WTC11 (cell line): ENCODE data around the gene ISG20L2. TPM values are rescaled to one million over a fixed set of nuclear protein-coding genes. Genes with fewer than 3 reads are reported as not detected.

Experiments
- ATAC-seq: fragments of 200-7000 bp; cut with Tn5 transposase; 2 replicates; pipeline ENCODE4 v1.10.0; 2021; ENCODE audit warnings: mild to moderate bottlenecking, moderate library complexity
- CTCF ChIA-PET: fragments of 300-600 bp; sonication (Branson Sonifier 250); formaldehyde crosslinking; loops from one replicate; lab custom pipeline; 2021; ENCODE audit warnings: antibody characterized with exemption; lab: Charles Lee
- POLR2A ChIA-PET: fragments of 350-600 bp; sonication (Branson Sonifier 250); formaldehyde crosslinking; loops from one replicate; lab custom pipeline; 2021; ENCODE audit warnings: antibody characterized with exemption; lab: Charles Lee
- DNase-seq: peaks from one replicate; pipeline ENCODE4 v3.0.0; 2021; ENCODE audit warnings: low spot score
- H3K27ac Mint-ChIP-seq: 2 replicates; pipeline ENCODE4 v1.8.0; 2021; ENCODE audit warnings: mixed read lengths
- H3K27me3 Mint-ChIP-seq: 2 replicates; pipeline ENCODE4 v1.8.0; 2021; ENCODE audit warnings: low read depth, mild to moderate bottlenecking, moderate library complexity, mixed read lengths
- H3K36me3 Mint-ChIP-seq: 2 replicates; pipeline ENCODE4 v1.8.0; 2021; ENCODE audit warnings: mixed read lengths
- H3K4me1 Mint-ChIP-seq: 2 replicates; pipeline ENCODE4 v1.8.0; 2022; ENCODE audit warnings: mixed read lengths
- H3K4me3 Mint-ChIP-seq: 2 replicates; pipeline ENCODE4 v1.8.0; 2021; ENCODE audit warnings: mild to moderate bottlenecking, moderate library complexity, mixed read lengths
- H3K9me3 Mint-ChIP-seq: 2 replicates; pipeline ENCODE4 v1.8.0; 2021; ENCODE audit warnings: mixed read lengths
- CREB1 ChIP-seq: sonication (generic); formaldehyde crosslinking; IDR thresholded peaks from 2 replicates; pipeline ENCODE4 v1.8.0; 2023; ENCODE audit warnings: mild to moderate bottlenecking, missing genetic modification reagents
- ELF4 ChIP-seq: sonication (generic); formaldehyde crosslinking; IDR thresholded peaks from 2 replicates; pipeline ENCODE4 v1.8.1; 2022; ENCODE audit warnings: low read depth, mild to moderate bottlenecking, moderate library complexity, missing genetic modification reagents
- FOXK1 ChIP-seq: sonication (generic); formaldehyde crosslinking; IDR thresholded peaks from 2 replicates; pipeline ENCODE4 v1.8.0; 2022; ENCODE audit warnings: mild to moderate bottlenecking, moderate library complexity, missing genetic modification reagents
- JAZF1 ChIP-seq: fragments of 250-450 bp; sonication (Bioruptor Pico); IDR thresholded peaks from 2 replicates; pipeline ENCODE4 v1.9.0; 2021; ENCODE audit warnings: moderate library complexity, mild to moderate bottlenecking, inconsistent platforms
- SOX15 ChIP-seq: fragments of 250-450 bp; sonication (Bioruptor Pico); IDR thresholded peaks from 2 replicates; pipeline ENCODE4 v1.9.0; 2021; ENCODE audit warnings: mild to moderate bottlenecking
- SP1 ChIP-seq: sonication (generic); formaldehyde crosslinking; conservative IDR thresholded peaks from 2 replicates; pipeline ENCODE4 v1.8.1; 2022; ENCODE audit warnings: missing genetic modification reagents
- ZNF138 ChIP-seq: sonication (generic); formaldehyde crosslinking; conservative IDR thresholded peaks from 2 replicates; pipeline ENCODE4 v1.8.1; 2022; ENCODE audit warnings: mild to moderate bottlenecking, moderate library complexity, missing genetic modification reagents
- ZNF219 ChIP-seq: sonication (generic); formaldehyde crosslinking; IDR thresholded peaks from 2 replicates; pipeline ENCODE4 v1.8.0; 2023; ENCODE audit warnings: missing genetic modification reagents, mild to moderate bottlenecking, borderline replicate concordance
- ZNF317 ChIP-seq: sonication (generic); formaldehyde crosslinking; IDR thresholded peaks from 2 replicates; pipeline ENCODE4 v1.8.1; 2023; ENCODE audit warnings: low read depth, mild to moderate bottlenecking, moderate library complexity, missing genetic modification reagents, borderline replicate concordance
- total RNA-seq: library from RNA; stranded (reverse); gene quantifications from 3 replicates; pipeline ENCODE4 v1.2.3, GENCODE V29; 2021
- TF ChIP-seq, protein P1 (sequence below): fragments of 250-450 bp; sonication (Bioruptor Pico); IDR thresholded peaks from 2 replicates; pipeline ENCODE4 v2.1.2; 2022; ENCODE audit warnings: mild to moderate bottlenecking, moderate library complexity
- TF ChIP-seq, protein P2 (sequence below): sonication (generic); formaldehyde crosslinking; IDR thresholded peaks from 2 replicates; pipeline ENCODE4 v1.8.0; 2022; ENCODE audit warnings: mild to moderate bottlenecking, missing genetic modification reagents
- TF ChIP-seq, protein P3 (sequence below): fragments of 250-450 bp; sonication (Bioruptor Pico); conservative IDR thresholded peaks from 2 replicates; pipeline ENCODE4 v1.9.0; 2021; ENCODE audit warnings: mild to moderate bottlenecking
- TF ChIP-seq, protein P4 (sequence below): fragments of 250-450 bp; sonication (Bioruptor Pico); IDR thresholded peaks from 2 replicates; pipeline ENCODE4 v1.9.0; 2021; ENCODE audit warnings: moderate library complexity, mild to moderate bottlenecking, inconsistent platforms, borderline replicate concordance
- TF ChIP-seq, protein P5 (sequence below): sonication (generic); formaldehyde crosslinking; IDR thresholded peaks from 2 replicates; pipeline ENCODE4 v1.8.0; 2023; ENCODE audit warnings: mild to moderate bottlenecking, missing genetic modification reagents
- TF ChIP-seq, protein P6 (sequence below): sonication (generic); formaldehyde crosslinking; IDR thresholded peaks from 2 replicates; pipeline ENCODE4 v1.8.0; 2023; ENCODE audit warnings: missing genetic modification reagents
- TF ChIP-seq, protein P7 (sequence below): sonication (generic); formaldehyde crosslinking; IDR thresholded peaks from 2 replicates; pipeline ENCODE4 v1.8.1; 2022; ENCODE audit warnings: missing genetic modification reagents, borderline replicate concordance
- TF ChIP-seq, protein P8 (sequence below): sonication (generic); formaldehyde crosslinking; IDR thresholded peaks from 2 replicates; pipeline ENCODE4 v1.8.1; 2023; ENCODE audit warnings: mild to moderate bottlenecking, missing genetic modification reagents, moderate library complexity

ISG20L2 gene
- total RNA-seq, 1 experiment from 2014 or later = 43.8 TPM

DNA sequence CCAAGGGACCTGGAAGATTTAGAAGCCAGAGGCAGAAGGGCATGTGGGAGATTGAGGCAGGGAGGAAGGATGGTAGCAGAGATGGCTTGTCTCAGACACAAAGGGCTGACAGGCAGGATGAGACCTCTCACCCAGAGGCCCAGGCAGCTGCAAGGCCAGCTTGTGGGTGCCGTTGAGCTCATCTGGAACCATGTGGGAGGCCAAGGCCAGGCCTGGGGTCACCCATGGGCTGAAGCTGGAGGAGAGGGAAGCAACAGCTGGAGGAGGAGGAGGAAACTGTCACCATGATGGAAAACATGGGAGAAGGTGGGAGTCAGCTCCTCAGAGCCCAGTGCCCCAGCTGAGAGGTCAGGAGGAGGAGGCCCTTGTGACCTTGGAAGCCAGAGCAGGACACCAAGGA, 29.6 kb downstream of the ISG20L2 start:
- no peak for DNase-seq
- CTCF ChIA-PET = interaction anchor here (0.5 to 25.2 kb wide), 3 partner anchors 11 to 53 kb away, joined by 3 to 1553 read pairs (median 17); no protein-coding TSS in a partner anchor
- H3K4me3 Mint-ChIP-seq = no peak overlapping the region
- H3K9me3 Mint-ChIP-seq = no peaks in the 10 kb centered on the region
- H3K36me3 Mint-ChIP-seq = peaks cover 38% of the 10 kb centered on the region
- POLR2A ChIA-PET = interaction anchor here (0.7 kb wide), 2 partner anchors 9 to 177 kb away, joined by 3 read pairs; no protein-coding TSS in a partner anchor
- peaks cover 10% of the 10 kb centered on the region for H3K27me3 Mint-ChIP-seq
- H3K27ac Mint-ChIP-seq = peak overlapping the region; percentile 79
- TF ChIP-seq JAZF1 (CRISPR knock-in tag) (no peak), ZNF317 (CRISPR knock-in tag) (no peak), SP1 (CRISPR knock-in tag) (no peak), FOXK1 (CRISPR knock-in tag) (no peak), ZNF219 (CRISPR knock-in tag) (no peak), ELF4 (CRISPR knock-in tag) (no peak), CREB1 (CRISPR knock-in tag) (no peak), ZNF138 (no peak), SOX15 (no peak)
- TF ChIP-seq, protein P1, sequence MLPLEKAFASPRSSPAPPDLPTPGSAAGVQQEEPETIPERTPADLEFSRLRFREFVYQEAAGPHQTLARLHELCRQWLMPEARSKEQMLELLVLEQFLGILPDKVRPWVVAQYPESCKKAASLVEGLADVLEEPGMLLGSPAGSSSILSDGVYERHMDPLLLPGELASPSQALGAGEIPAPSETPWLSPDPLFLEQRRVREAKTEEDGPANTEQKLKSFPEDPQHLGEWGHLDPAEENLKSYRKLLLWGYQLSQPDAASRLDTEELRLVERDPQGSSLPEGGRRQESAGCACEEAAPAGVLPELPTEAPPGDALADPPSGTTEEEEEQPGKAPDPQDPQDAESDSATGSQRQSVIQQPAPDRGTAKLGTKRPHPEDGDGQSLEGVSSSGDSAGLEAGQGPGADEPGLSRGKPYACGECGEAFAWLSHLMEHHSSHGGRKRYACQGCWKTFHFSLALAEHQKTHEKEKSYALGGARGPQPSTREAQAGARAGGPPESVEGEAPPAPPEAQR (CRISPR knock-in tag) = no peak
- TF ChIP-seq, protein P2, sequence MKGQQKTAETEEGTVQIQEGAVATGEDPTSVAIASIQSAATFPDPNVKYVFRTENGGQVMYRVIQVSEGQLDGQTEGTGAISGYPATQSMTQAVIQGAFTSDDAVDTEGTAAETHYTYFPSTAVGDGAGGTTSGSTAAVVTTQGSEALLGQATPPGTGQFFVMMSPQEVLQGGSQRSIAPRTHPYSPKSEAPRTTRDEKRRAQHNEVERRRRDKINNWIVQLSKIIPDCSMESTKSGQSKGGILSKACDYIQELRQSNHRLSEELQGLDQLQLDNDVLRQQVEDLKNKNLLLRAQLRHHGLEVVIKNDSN (CRISPR knock-in tag) = no peak
- TF ChIP-seq, protein P3, sequence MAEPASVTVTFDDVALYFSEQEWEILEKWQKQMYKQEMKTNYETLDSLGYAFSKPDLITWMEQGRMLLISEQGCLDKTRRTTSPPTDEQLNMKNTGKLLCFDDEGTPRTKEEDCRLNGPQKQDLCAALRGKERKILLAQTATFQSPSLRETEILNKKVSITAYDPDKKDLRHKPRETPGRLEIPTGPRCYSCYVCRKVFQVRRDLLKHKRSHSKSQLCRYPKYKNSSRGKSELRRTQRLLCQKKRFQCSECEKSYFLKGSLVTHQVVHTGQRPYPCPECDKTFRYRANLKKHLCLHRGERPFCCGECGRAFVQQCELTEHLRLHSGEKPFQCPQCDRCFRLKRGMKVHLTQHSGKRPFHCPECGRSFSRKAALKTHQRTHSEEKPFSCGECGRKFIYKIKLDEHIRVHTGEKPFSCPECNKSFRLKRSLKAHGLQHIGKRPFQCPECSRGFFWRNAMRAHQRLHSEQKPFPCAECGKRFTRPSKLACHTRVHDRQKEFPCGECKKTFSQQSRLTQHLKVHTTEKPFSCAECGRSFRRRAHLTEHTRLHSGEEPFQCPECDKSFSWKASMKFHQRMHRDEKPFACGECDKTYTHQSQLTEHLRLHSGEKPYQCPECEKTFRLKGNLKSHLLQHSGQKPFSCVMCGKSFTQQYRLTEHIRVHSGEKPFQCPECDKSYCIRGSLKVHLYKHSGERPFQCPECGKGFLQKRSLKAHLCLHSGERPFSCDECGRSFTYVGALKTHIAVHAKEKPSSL (CRISPR knock-in tag) = no peak
- TF ChIP-seq, protein P4, sequence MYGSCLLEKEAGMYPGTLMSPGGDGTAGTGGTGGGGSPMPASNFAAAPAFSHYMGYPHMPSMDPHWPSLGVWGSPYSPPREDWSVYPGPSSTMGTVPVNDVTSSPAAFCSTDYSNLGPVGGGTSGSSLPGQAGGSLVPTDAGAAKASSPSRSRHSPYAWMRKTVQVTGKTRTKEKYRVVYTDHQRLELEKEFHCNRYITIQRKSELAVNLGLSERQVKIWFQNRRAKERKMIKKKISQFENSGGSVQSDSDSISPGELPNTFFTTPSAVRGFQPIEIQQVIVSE (CRISPR knock-in tag) = no peak
- TF ChIP-seq, protein P5, sequence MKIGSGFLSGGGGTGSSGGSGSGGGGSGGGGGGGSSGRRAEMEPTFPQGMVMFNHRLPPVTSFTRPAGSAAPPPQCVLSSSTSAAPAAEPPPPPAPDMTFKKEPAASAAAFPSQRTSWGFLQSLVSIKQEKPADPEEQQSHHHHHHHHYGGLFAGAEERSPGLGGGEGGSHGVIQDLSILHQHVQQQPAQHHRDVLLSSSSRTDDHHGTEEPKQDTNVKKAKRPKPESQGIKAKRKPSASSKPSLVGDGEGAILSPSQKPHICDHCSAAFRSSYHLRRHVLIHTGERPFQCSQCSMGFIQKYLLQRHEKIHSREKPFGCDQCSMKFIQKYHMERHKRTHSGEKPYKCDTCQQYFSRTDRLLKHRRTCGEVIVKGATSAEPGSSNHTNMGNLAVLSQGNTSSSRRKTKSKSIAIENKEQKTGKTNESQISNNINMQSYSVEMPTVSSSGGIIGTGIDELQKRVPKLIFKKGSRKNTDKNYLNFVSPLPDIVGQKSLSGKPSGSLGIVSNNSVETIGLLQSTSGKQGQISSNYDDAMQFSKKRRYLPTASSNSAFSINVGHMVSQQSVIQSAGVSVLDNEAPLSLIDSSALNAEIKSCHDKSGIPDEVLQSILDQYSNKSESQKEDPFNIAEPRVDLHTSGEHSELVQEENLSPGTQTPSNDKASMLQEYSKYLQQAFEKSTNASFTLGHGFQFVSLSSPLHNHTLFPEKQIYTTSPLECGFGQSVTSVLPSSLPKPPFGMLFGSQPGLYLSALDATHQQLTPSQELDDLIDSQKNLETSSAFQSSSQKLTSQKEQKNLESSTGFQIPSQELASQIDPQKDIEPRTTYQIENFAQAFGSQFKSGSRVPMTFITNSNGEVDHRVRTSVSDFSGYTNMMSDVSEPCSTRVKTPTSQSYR (CRISPR knock-in tag) = no peak
- TF ChIP-seq, protein P6, sequence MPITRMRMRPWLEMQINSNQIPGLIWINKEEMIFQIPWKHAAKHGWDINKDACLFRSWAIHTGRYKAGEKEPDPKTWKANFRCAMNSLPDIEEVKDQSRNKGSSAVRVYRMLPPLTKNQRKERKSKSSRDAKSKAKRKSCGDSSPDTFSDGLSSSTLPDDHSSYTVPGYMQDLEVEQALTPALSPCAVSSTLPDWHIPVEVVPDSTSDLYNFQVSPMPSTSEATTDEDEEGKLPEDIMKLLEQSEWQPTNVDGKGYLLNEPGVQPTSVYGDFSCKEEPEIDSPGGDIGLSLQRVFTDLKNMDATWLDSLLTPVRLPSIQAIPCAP (CRISPR knock-in tag) = no peak
- TF ChIP-seq, protein P7, sequence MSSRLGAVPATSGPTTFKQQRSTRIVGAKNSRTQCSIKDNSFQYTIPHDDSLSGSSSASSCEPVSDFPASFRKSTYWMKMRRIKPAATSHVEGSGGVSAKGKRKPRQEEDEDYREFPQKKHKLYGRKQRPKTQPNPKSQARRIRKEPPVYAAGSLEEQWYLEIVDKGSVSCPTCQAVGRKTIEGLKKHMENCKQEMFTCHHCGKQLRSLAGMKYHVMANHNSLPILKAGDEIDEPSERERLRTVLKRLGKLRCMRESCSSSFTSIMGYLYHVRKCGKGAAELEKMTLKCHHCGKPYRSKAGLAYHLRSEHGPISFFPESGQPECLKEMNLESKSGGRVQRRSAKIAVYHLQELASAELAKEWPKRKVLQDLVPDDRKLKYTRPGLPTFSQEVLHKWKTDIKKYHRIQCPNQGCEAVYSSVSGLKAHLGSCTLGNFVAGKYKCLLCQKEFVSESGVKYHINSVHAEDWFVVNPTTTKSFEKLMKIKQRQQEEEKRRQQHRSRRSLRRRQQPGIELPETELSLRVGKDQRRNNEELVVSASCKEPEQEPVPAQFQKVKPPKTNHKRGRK (CRISPR knock-in tag) = no peak
- TF ChIP-seq, protein P8, sequence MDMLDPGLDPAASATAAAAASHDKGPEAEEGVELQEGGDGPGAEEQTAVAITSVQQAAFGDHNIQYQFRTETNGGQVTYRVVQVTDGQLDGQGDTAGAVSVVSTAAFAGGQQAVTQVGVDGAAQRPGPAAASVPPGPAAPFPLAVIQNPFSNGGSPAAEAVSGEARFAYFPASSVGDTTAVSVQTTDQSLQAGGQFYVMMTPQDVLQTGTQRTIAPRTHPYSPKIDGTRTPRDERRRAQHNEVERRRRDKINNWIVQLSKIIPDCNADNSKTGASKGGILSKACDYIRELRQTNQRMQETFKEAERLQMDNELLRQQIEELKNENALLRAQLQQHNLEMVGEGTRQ (CRISPR knock-in tag) = no peak
- TF ChIP-seq, all 79 proteins: peak for 0
- ATAC-seq = no peak
- H3K4me1 Mint-ChIP-seq = peaks cover 36% of the 10 kb centered on the region
